CD14-positive monocyte (primary cell): ENCODE data around the gene ANKRD62. TPM values are rescaled to one million over a fixed set of nuclear protein-coding genes. Genes with fewer than 3 reads are reported as not detected.
"Not testable (repeated sequence)": the region's sequence is repeated elsewhere in the genome, so short reads cannot be mapped to it uniquely, and the experiment has no call there.

Source experiments
- DNase-seq, 3 donors: peaks; one replicate each; pipeline ENCODE4 v3.0.0-alpha.2; 2011 to 2022
- H2AFZ ChIP-seq: 2 replicates; pipeline ENCODE4 v1.6.0; 2012; ENCODE audit warnings: mild to moderate bottlenecking, low read depth, low read length, inconsistent platforms; ENCODE audit not compliant: insufficient read depth, poor library complexity, severe bottlenecking
- H3K27ac ChIP-seq, 2 donors: 1 replicate in 1 of 2; 2 replicates in 1 of 2; pipeline ENCODE4 v1.5.1; 2012 to 2013; ENCODE audit warnings: low read length in 2 of 2, control low read depth in 1 of 2, inconsistent platforms in 1 of 2, low read depth in 1 of 2, mild to moderate bottlenecking in 1 of 2
- H3K27me3 ChIP-seq, 2 donors: one replicate each; pipeline versions ENCODE4 v1.6.0 to v1.6.1; 2011 to 2013; ENCODE audit warnings: low read length in 2 of 2; ENCODE audit not compliant: control insufficient read depth in 2 of 2, insufficient read depth in 2 of 2
- H3K36me3 ChIP-seq, 2 donors: replicated peaks in 1 of 2; 1 replicate in 1 of 2; 2 replicates in 1 of 2; pipeline versions ENCODE4 v1.5.1 to v1.6.1; 2012 to 2013; ENCODE audit warnings: low read length in 2 of 2, control low read depth in 1 of 2, inconsistent platforms in 1 of 2, mild to moderate bottlenecking in 1 of 2; ENCODE audit not compliant: insufficient read depth in 2 of 2, control insufficient read depth in 1 of 2
- H3K4me1 ChIP-seq, 2 donors: 1 replicate in 1 of 2; 2 replicates in 1 of 2; pipeline versions ENCODE4 v1.5.1 to v1.6.1; 2012 to 2013; ENCODE audit warnings: low read length in 2 of 2, control low read depth in 1 of 2, inconsistent platforms in 1 of 2, mild to moderate bottlenecking in 1 of 2, moderate library complexity in 1 of 2; ENCODE audit not compliant: insufficient read depth in 2 of 2, control insufficient read depth in 1 of 2
- H3K4me2 ChIP-seq: replicated peaks from 2 replicates; pipeline ENCODE3; 2012; ENCODE audit warnings: low read length, moderate library complexity, mild to moderate bottlenecking; ENCODE audit not compliant: poor library complexity, severe bottlenecking; ENCODE audit errors: extremely low read depth
- H3K4me3 ChIP-seq, 3 experiments: fragments of 200-600 bp in 1 of 3; sonication (generic) in 1 of 3; replicated peaks in 1 of 3; 1 replicate in 2 of 3; 2 replicates in 1 of 3; pipeline ENCODE4 v1.5.1; 2011 to 2013; ENCODE audit warnings: low read length in 3 of 3, mild to moderate bottlenecking in 3 of 3, control low read depth in 2 of 3, low read depth in 2 of 3, inconsistent platforms in 1 of 3, moderate library complexity in 1 of 3
- H3K79me2 ChIP-seq: 2 replicates; pipeline ENCODE4 v1.6.0; 2012; ENCODE audit warnings: mild to moderate bottlenecking, control low read depth, inconsistent platforms, low read length, moderate library complexity; ENCODE audit not compliant: insufficient read depth
- H3K9ac ChIP-seq: 2 replicates; pipeline ENCODE4 v1.6.0; 2017; ENCODE audit warnings: low read length, mild to moderate bottlenecking; ENCODE audit not compliant: insufficient read depth, poor library complexity, severe bottlenecking
- H3K9me3 ChIP-seq, 2 donors: replicated peaks in 1 of 2; 1 replicate in 1 of 2; 2 replicates in 1 of 2; pipeline versions ENCODE4 v1.5.1 to v1.6.1; 2012 to 2013; ENCODE audit warnings: low read length in 2 of 2, control low read depth in 1 of 2; ENCODE audit not compliant: control insufficient read depth in 1 of 2, insufficient read depth in 1 of 2
- H4K20me1 ChIP-seq: 2 replicates; pipeline ENCODE4 v1.6.0; 2012; ENCODE audit warnings: mild to moderate bottlenecking, low read length, control low read depth, moderate library complexity; ENCODE audit not compliant: insufficient read depth
- H3K27ac Mint-ChIP-seq, 7 donors: one replicate each; pipeline ENCODE4 v1.8.0; 2020; ENCODE audit warnings: mild to moderate bottlenecking in 7 of 7, mixed read lengths in 7 of 7, moderate library complexity in 6 of 7, inconsistent platforms in 2 of 7
- H3K27me3 Mint-ChIP-seq, 3 donors: one replicate each; pipeline ENCODE4 v1.8.0; 2021 to 2022; ENCODE audit warnings: low read depth in 3 of 3, mild to moderate bottlenecking in 3 of 3, mixed read lengths in 3 of 3, moderate library complexity in 3 of 3, inconsistent platforms in 1 of 3
- H3K36me3 Mint-ChIP-seq, 2 donors: one replicate each; pipeline ENCODE4 v1.8.0; 2020; ENCODE audit warnings: mixed read lengths in 2 of 2, inconsistent platforms in 1 of 2, mild to moderate bottlenecking in 1 of 2
- H3K4me1 Mint-ChIP-seq: one replicate; pipeline ENCODE4 v1.8.0; 2020; ENCODE audit warnings: mild to moderate bottlenecking, mixed read lengths
- H3K4me3 Mint-ChIP-seq, 2 donors: one replicate each; pipeline ENCODE4 v1.8.0; 2020; ENCODE audit warnings: mild to moderate bottlenecking in 2 of 2, mixed read lengths in 2 of 2, moderate library complexity in 1 of 2
- H3K9me3 Mint-ChIP-seq, 7 donors: one replicate each; pipeline ENCODE4 v1.8.0; 2020 to 2022; ENCODE audit warnings: mixed read lengths in 7 of 7, mild to moderate bottlenecking in 6 of 7, moderate library complexity in 6 of 7, inconsistent platforms in 2 of 7
- WGBS: methylation state at CpG from one replicate; pipeline ENCODE4 v1.1.5; 2013; ENCODE audit warnings: missing lambda C conversion rate; ENCODE audit not compliant: insufficient coverage; 5-methylcytosine and 5-hydroxymethylcytosine counted together
- intact Hi-C, 2 donors: fragments of 100-400 bp; cut with micrococcal nuclease; formaldehyde crosslinking; loops; one replicate each; pipeline versions ENCODE4 v1.15.0 to v1.15.1; 2023
- polyA plus RNA-seq, 3 donors: library from polyadenylated mRNA; depleted of rRNA in 1 of 3; unstranded in 2 of 3; stranded (reverse) in 1 of 3; fragments of 300-500 nt in 2 of 3; fragments of >200 nt in 1 of 3; fragmentation: Illumina TruSeq in 2 of 3; gene quantifications; 1 replicate in 2 of 3; 2 replicates in 1 of 3; pipeline ENCODE4 v1.2.3, GENCODE V29; 2012 to 2021
- TF ChIP-seq, protein P1 (sequence below): fragments of 200-600 bp; IDR thresholded peaks from one replicate; pipeline ENCODE4 v1.8.0; 2022; ENCODE audit warnings: antibody characterized with exemption, mild to moderate bottlenecking

ANKRD62 gene
- polyA plus RNA-seq, 3 donors, result not detected

- Histone ChIP-seq H3K4me1 (no peaks in the 10 kb centered on the region), H3K4me2 (peak overlapping the region; percentile 36), H3K9me3 (no peaks in the 10 kb centered on the region), H3K36me3 (no peaks in the 10 kb centered on the region), H3K9ac (no peak overlapping the region), H4K20me1 (no peaks in the 10 kb centered on the region), H3K4me3 (no peak overlapping the region), H2AFZ (no peak overlapping the region), H3K79me2 (no peaks in the 10 kb centered on the region), H3K27me3 (peaks cover 2 to 6% of the 10 kb centered on the region in 2 donors), H3K27ac (no peak overlapping the region)
- peaks cover 9 to 28% (median 17%) of the 10 kb centered on the region in 3 donors for H3K27me3 Mint-ChIP-seq
- TF ChIP-seq, protein P1, sequence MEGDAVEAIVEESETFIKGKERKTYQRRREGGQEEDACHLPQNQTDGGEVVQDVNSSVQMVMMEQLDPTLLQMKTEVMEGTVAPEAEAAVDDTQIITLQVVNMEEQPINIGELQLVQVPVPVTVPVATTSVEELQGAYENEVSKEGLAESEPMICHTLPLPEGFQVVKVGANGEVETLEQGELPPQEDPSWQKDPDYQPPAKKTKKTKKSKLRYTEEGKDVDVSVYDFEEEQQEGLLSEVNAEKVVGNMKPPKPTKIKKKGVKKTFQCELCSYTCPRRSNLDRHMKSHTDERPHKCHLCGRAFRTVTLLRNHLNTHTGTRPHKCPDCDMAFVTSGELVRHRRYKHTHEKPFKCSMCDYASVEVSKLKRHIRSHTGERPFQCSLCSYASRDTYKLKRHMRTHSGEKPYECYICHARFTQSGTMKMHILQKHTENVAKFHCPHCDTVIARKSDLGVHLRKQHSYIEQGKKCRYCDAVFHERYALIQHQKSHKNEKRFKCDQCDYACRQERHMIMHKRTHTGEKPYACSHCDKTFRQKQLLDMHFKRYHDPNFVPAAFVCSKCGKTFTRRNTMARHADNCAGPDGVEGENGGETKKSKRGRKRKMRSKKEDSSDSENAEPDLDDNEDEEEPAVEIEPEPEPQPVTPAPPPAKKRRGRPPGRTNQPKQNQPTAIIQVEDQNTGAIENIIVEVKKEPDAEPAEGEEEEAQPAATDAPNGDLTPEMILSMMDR, result no peak
- H3K27ac Mint-ChIP-seq, result peak overlapping the region in 1 of 7 donors; percentile 14
- H3K9me3 Mint-ChIP-seq, result peaks cover 0 to 4% (median 0%) of the 10 kb centered on the region in 7 donors
- peak in 1 of 3 donors; percentile 5 for DNase-seq
- no peaks in the 10 kb centered on the region for H3K36me3 Mint-ChIP-seq
- peaks cover 4% of the 10 kb centered on the region for H3K4me1 Mint-ChIP-seq
- 30% methylated on average over 48 of the region's 59 CpGs for WGBS
- peak overlapping the region in 1 of 2 donors; percentile 64 for H3K4me3 Mint-ChIP-seq
- intact Hi-C loops, result no loop called here
Measured at GRCh38 chr18:12076424-12077140, 17.1 kb upstream of the ANKRD62 start.

GRCh38 chr18:12077994-12078393 lies 15.6 kb upstream of the ANKRD62 start:
- DNase-seq, H3K9me3 Mint-ChIP-seq, H3K9ac ChIP-seq, H3K4me1 Mint-ChIP-seq, H3K4me1 ChIP-seq, H3K36me3 ChIP-seq, H3K27ac ChIP-seq, H3K27me3 ChIP-seq, H3K36me3 Mint-ChIP-seq, H3K9me3 ChIP-seq, intact Hi-C loops, H4K20me1 ChIP-seq, H3K4me2 ChIP-seq, H3K4me3 Mint-ChIP-seq, H3K27ac Mint-ChIP-seq, H2AFZ ChIP-seq, H3K79me2 ChIP-seq, H3K4me3 ChIP-seq: not testable (repeated sequence)
- WGBS, result 60% methylated on average over 1 of the region's 4 CpGs
- H3K27me3 Mint-ChIP-seq, result peaks cover 9 to 31% (median 17%) of the 10 kb centered on the region in 3 donors
